GM13976 (cell line): Measurements from ENCODE around the gene KRT13.

Experiments
- DNase-seq: peaks from one replicate; pipeline ENCODE4 v3.0.0; 2012; ENCODE audit warnings: low spot score
- in situ Hi-C: fragments of 300-500 bp; cut with MboI; formaldehyde crosslinking; loops from one replicate; pipeline ENCODE4 v1.12.0; 2022; ENCODE audit warnings: low sequenced_read_pairs, mixed read lengths, inconsistent platforms; ENCODE audit not compliant: unreplicated experiment
- TF ChIP-seq, protein P1 (sequence below): IDR thresholded peaks from 2 replicates; pipeline ENCODE4 v1.5.1; 2012; ENCODE audit warnings: borderline replicate concordance, mild to moderate bottlenecking; ENCODE audit not compliant: insufficient read depth; ENCODE audit errors: extremely low read depth, missing control alignments, control extremely low read depth

Gene KRT13

DNA sequence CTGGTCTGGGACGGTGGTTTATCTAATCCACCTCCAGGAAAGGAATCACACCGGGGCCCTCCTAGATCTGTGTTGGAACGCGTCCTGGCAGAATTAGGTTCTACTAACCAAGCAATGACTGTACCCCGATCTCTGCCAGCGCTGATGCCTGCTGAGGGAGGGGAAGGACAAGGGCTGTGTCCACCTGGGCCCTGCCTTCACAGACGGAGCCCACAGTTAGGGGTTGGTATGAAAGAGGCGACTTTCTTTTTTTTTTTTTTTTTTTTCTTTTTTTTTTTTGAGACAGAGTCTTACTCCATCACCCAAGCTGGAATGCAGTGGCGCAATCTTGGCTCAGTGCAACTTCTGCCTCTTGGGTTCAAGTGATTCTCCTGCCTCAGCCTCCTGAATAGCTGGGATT is 32.6 kb upstream of the KRT13 start:
- TF ChIP-seq, protein P1, sequence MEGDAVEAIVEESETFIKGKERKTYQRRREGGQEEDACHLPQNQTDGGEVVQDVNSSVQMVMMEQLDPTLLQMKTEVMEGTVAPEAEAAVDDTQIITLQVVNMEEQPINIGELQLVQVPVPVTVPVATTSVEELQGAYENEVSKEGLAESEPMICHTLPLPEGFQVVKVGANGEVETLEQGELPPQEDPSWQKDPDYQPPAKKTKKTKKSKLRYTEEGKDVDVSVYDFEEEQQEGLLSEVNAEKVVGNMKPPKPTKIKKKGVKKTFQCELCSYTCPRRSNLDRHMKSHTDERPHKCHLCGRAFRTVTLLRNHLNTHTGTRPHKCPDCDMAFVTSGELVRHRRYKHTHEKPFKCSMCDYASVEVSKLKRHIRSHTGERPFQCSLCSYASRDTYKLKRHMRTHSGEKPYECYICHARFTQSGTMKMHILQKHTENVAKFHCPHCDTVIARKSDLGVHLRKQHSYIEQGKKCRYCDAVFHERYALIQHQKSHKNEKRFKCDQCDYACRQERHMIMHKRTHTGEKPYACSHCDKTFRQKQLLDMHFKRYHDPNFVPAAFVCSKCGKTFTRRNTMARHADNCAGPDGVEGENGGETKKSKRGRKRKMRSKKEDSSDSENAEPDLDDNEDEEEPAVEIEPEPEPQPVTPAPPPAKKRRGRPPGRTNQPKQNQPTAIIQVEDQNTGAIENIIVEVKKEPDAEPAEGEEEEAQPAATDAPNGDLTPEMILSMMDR: no peak
- no peak for DNase-seq
- in situ Hi-C loops: loop anchor here (10.0 kb wide), 1 partner anchor 63 kb away; no protein-coding TSS in a partner anchor

DNA sequence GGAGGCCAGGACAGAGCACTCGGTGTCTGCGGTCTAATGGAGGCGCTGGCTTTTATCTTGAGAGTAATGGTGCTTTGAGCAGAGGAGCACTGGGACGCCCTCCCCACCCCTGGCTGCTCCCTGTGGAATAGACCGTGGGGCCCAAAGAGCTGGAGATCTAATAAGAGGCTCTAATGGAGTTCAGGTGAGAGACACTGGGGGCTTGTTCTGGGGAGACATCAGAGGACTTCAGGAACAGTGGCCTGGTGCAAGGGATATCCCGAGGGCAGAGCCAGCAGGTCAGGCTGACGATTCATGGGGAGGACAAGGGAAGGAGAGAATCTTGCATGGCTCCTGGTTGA is 32.2 kb upstream of the KRT13 start:
- no peak for DNase-seq
- TF ChIP-seq, protein P1: no peak
- in situ Hi-C loops: loop anchor here (10.0 kb wide), 1 partner anchor 63 kb away; no protein-coding TSS in a partner anchor

DNA sequence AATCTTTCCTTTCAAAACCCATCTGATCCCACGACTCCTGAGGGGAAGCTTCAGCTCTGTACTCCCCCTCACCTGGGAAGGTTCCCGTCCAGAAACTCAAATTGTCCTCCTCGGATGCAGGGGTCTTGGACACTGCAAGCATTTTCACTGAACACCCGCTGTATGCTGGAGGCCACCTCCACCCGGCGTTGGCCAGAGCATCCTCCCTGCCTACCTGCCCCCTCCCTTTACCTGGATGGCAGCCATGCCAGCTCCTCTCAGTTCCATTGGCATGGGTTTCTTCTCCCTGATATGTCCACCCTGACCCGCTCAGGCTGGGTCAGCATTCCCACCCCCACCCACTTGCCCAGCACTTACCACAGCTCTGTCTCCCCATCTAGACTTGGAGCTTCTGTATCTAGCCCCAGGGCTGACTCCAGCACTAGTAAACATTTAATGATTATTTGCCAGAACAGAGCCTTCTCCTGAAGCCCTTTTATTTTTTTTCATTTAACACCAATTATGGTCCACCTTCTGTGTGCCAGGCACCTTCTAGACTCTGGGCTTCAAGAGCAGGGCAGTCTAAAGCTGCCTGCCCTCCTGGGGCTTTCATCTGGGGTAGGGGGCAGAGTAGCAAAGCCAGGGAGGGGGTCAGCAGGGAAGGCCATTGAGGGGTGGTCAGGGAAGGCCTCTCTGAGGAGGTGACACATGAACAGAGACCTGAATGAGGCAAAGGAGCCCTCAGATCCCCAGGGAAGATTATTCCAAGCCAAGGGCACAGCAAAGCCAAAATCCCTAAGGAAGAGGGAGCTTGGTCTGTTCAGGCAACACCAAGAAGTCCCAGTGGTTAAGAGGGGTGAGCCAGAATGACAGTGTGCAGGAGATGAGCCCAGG is 31.6 kb upstream of the KRT13 start:
- DNase-seq: no peak
- TF ChIP-seq, protein P1: no peak
- in situ Hi-C loops: loop anchor here (10.0 kb wide), 1 partner anchor 62 kb away; no protein-coding TSS in a partner anchor

DNA sequence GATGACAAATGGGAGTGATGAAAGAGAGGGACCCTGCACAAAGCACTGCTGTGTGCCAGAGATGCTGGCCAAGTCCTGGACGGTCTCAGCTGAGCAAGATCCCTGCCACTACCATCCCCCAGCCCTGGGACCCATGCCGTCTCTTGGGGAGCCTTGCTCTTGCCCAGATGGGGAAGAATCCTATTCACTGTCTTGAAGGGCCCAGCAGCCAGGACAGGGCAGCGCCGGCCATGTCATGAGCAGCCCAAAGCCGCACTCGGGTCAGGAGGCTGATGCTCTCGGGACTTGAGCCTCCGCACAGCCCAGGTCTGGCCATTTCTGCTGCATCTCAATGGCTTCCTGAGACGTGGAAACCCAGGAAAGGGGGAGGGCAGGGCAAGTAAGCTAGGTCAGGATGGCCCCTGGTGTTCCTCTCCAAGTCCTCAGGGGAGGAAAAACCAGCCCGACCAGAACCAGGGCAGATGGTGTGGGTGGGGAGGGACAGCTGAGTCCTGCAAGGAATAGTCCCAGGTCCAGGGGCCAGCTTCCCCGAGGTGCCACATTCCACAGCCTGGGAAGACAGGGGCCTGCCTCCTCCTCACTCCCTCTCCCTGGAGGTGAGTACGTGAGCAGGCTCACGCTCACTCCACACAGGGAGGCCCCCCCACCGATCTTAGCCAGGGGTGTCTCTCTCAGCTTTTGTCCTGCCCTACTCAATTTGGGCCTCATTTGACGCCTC is 30.5 kb upstream of the KRT13 start:
- in situ Hi-C loops: loop anchor here (10.0 kb wide), 1 partner anchor 61 kb away; no protein-coding TSS in a partner anchor
- TF ChIP-seq, protein P1: no peak
- no peak for DNase-seq

DNA sequence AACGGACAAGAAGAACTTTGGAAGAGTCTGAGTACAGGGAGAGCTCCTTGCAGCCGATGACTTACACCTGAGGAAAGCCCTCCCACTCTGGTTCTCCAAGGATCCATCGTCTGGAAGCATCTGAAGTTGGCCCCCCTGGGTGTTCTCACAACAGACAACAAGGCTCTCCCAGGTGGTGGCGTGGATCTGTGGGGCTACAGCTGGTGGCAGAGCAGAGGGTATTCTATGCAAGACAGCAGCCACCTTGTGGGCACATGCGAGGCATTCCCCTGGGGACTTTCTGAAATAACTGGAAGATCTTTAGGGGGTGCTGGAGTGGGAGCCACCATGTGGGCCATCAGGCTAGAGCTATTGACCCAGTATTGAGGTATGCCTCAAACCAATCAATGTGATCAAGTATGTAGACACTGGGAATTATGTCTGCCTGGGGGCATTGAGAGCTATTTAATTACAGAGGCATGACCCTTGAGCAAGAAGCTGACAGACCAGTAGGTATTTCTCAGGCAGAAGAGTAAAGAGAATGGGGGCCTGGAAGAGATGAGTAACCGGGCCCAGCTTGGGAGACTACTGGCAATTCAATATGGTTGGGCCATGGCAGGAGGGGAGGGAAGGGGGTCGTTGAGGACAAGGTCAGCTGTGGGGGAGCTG is 29.6 kb upstream of the KRT13 start:
- in situ Hi-C loops: loop anchor here (10.0 kb wide), 1 partner anchor 60 kb away; no protein-coding TSS in a partner anchor
- TF ChIP-seq, protein P1: no peak
- DNase-seq: no peak

DNA sequence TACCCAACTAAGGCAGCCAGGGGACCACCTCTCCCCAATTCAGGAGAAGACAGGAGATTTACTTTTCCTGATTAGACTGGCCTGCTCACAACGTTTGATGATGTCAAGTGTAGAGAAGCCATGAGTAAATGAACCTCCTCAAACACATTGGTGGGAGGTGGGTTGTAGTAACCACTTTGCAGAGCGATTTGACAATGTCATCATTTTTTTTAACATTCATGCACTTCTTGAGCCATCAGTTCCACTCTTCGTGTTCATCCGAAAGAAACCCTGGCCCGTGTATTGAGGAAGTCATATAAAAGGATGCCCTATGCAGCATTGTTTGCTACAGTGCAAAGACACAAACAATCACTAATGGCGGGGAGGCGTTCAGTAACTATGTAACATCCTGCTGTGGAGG is 28.2 kb upstream of the KRT13 start:
- TF ChIP-seq, protein P1: no peak
- in situ Hi-C loops: loop anchor here (10.0 kb wide), 1 partner anchor 59 kb away; no protein-coding TSS in a partner anchor
- DNase-seq: no peak
